H1 (cell line): Measurements from ENCODE around the gene PRDM10. TPM values are rescaled to one million over a fixed set of nuclear protein-coding genes. Genes with fewer than 3 reads are reported as not detected.

ENCODE experiments used
- EP300 ChIP-seq, 2 experiments: IDR thresholded peaks; 1 replicate in 1 of 2; 2 replicates in 1 of 2; pipeline ENCODE4 v1.6.1; 2011 to 2012; ENCODE audit warnings: low read depth in 2 of 2, low read length in 2 of 2, mild to moderate bottlenecking in 2 of 2, borderline replicate concordance in 1 of 2, inconsistent platforms in 1 of 2, moderate library complexity in 1 of 2
- GTF2F1 ChIP-seq: IDR thresholded peaks from 2 replicates; pipeline ENCODE4 v1.6.1; 2012; ENCODE audit warnings: low read depth, low read length, improper control_type of control experiment, borderline replicate concordance
- KDM5A ChIP-seq: fragments of 200-600 bp; IDR thresholded peaks from 2 replicates; pipeline ENCODE4 v1.7.1; 2012; ENCODE audit warnings: mild to moderate bottlenecking, low read length, inconsistent platforms, mixed read lengths
- MAFK ChIP-seq: IDR thresholded peaks from 2 replicates; pipeline ENCODE4 v1.6.1; 2012; ENCODE audit warnings: low read depth, mild to moderate bottlenecking, improper control_type of control experiment, low read length
- NRF1 ChIP-seq: IDR thresholded peaks from 2 replicates; pipeline ENCODE4 v1.6.1; 2011; ENCODE audit warnings: mild to moderate bottlenecking, low read depth, low read length, improper control_type of control experiment
- polyA plus RNA-seq, 7 experiments: library from polyadenylated mRNA; depleted of rRNA in 3 of 7; stranded (reverse) in 5 of 7; unstranded in 2 of 7; fragments of >200 nt in 5 of 7; fragments of 200-250 nt in 2 of 7; gene quantifications; 1 replicate in 5 of 7; 2 replicates in 1 of 7; 4 replicates in 1 of 7; pipeline versions ENCODE4 v1.2.1 to v1.2.3, GENCODE V29; 2011 to 2013; ENCODE audit warnings: missing spikeins in 2 of 7, mixed read lengths in 2 of 7
- total RNA-seq: library from RNA; stranded (reverse); fragmentation: NEBNext Ultra II Directional; extraction: Animal tissue kit (Norgen Biotek cat#: 25700); gene quantifications from 2 replicates; pipeline ENCODE4 v1.2.1, GENCODE V29; 2021

PRDM10 gene
- total and polyA plus RNA-seq, 2 of the 8 experiments (the other 6 are each of a cell fraction or from before 2014, with no cell fraction given), result 15.5 to 19.2 TPM

GRCh38 chr11:129937592-129938238 is 64.9 kb downstream of the PRDM10 start (continued):
- no peak for TF ChIP-seq NRF1
- TF ChIP-seq MAFK, result no peak
- no peak for TF ChIP-seq KDM5A
- no peak for TF ChIP-seq GTF2F1
- TF ChIP-seq EP300 (IDR thresholded peaks at IDR 0.05; ENCODE audit: borderline replicate concordance in 1 of 2, low read depth in 2 of 2, low read length in 2 of 2), result no peak
